HEK293T (cell line): Measurements from ENCODE around the gene LRRC4C.

Experiments used
- CTCF ChIA-PET: fragments of 350-600 bp; formaldehyde crosslinking; extraction: SDS; loops from one replicate; lab custom pipeline; 2021; ENCODE audit warnings: antibody characterized with exemption, inconsistent platforms; lab: Yijun Ruan, JAX
- POLR2A ChIA-PET: fragments of 350-600 bp; formaldehyde crosslinking; extraction: SDS; loops from one replicate; lab custom pipeline; 2020; ENCODE audit warnings: antibody characterized with exemption, inconsistent platforms; lab: Yijun Ruan, JAX
- DNase-seq: peaks from one replicate; pipeline ENCODE4 v3.0.0; 2012; ENCODE audit warnings: mixed read lengths; ENCODE audit errors: extremely low spot score
- ARNT ChIP-seq: fragments of 450-650 bp; IDR thresholded peaks from 2 replicates; pipeline ENCODE4 v1.6.1; 2017; ENCODE audit warnings: mild to moderate bottlenecking
- BHLHE40 ChIP-seq: fragments of 450-650 bp; IDR thresholded peaks from 2 replicates; pipeline ENCODE4 v1.6.1; 2016; ENCODE audit warnings: mild to moderate bottlenecking, moderate library complexity, borderline replicate concordance
- CTBP1 ChIP-seq: fragments of 450-650 bp; IDR thresholded peaks from 2 replicates; pipeline ENCODE4 v1.6.1; 2016; ENCODE audit warnings: borderline replicate concordance
- ELF4 ChIP-seq: fragments of 450-650 bp; IDR thresholded peaks from 2 replicates; pipeline ENCODE4 v1.6.1; 2017; ENCODE audit warnings: antibody characterized with exemption
- FOXA1 ChIP-seq: fragments of 450-650 bp; IDR thresholded peaks from 2 replicates; pipeline ENCODE4 v1.6.1; 2016; ENCODE audit warnings: mild to moderate bottlenecking
- FOXK2 ChIP-seq: fragments of 450-650 bp; IDR thresholded peaks from 2 replicates; pipeline ENCODE4 v1.6.1; 2016; ENCODE audit warnings: mild to moderate bottlenecking
- FOXM1 ChIP-seq: fragments of 450-650 bp; IDR thresholded peaks from 2 replicates; pipeline ENCODE4 v1.6.1; 2017; ENCODE audit warnings: mild to moderate bottlenecking, borderline replicate concordance
- HDGF ChIP-seq: fragments of 450-650 bp; IDR thresholded peaks from 2 replicates; pipeline ENCODE4 v1.6.1; 2017; ENCODE audit warnings: antibody characterized with exemption, borderline replicate concordance
- L3MBTL2 ChIP-seq: fragments of 450-650 bp; conservative IDR thresholded peaks from 2 replicates; pipeline ENCODE4 v1.6.1; 2016; ENCODE audit warnings: mild to moderate bottlenecking
- LEF1 ChIP-seq: fragments of 450-650 bp; IDR thresholded peaks from 2 replicates; pipeline ENCODE4 v1.6.1; 2017; ENCODE audit warnings: mild to moderate bottlenecking, borderline replicate concordance
- NFRKB ChIP-seq: fragments of 450-650 bp; IDR thresholded peaks from 2 replicates; pipeline ENCODE4 v1.6.1; 2016; ENCODE audit warnings: mild to moderate bottlenecking, moderate library complexity
- SP1 ChIP-seq: fragments of 450-650 bp; IDR thresholded peaks from 2 replicates; pipeline ENCODE4 v1.6.1; 2017
- SUZ12 ChIP-seq: fragments of 450-650 bp; IDR thresholded peaks from 2 replicates; pipeline ENCODE4 v1.6.1; 2016; ENCODE audit warnings: mild to moderate bottlenecking
- TARDBP ChIP-seq: fragments of 450-650 bp; IDR thresholded peaks from 2 replicates; pipeline ENCODE4 v1.6.1; 2016
- ZNF384 ChIP-seq: fragments of 450-650 bp; IDR thresholded peaks from 2 replicates; pipeline ENCODE4 v1.6.1; 2016
- TF ChIP-seq, protein P1 (sequence below): fragments of 450-650 bp; IDR thresholded peaks from 2 replicates; pipeline ENCODE4 v1.6.1; 2016

The LRRC4C gene

DNA sequence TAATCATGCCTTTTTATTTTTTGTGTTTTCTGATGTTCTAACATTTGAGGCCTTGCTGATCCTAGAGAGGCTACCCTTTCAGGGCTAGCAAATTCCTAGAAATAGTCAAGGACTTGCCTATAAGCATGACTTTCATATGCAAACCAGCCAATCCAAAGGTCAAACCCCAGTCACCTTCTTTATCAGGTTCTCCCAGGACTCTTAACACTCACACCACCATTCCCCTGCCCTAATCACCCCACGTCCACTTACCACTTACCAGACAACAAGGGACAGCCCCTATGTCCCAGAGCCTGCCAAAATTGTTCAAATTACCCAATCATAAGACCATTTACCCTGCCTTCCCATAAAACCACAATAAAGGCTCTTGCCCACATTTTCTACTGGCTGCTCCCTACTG, 1339.8 kb downstream of the LRRC4C start:
- no peak for DNase-seq
- TF ChIP-seq L3MBTL2 (no peak), HDGF (no peak), ARNT (no peak), FOXK2 (no peak)
- ChIA-PET CTCF (no interaction called here), POLR2A (no interaction called here)

DNA sequence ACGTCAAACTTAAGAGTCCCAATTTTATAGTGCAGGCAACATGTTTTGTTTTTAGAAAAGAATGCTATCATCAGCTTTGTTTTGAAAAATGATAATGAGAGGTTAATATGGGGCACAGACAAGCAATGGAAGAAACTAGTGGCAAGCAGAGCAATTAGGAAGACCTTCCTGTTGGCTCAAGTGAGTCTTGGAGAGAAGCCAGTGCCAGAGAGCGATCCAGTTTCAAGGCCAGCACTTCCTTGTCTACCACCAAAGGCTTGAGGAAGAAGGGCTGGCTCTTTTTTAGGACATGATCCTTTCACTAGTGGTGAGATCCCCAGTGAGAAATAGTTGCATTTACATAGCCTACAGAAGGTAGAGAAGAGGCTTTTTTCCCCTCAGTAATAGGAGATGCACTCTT, 1340.7 kb downstream of the LRRC4C start:
- CTCF ChIA-PET, result no interaction called here
- no peak for DNase-seq
- TF ChIP-seq CTBP1, result no peak
- TF ChIP-seq, protein P1, sequence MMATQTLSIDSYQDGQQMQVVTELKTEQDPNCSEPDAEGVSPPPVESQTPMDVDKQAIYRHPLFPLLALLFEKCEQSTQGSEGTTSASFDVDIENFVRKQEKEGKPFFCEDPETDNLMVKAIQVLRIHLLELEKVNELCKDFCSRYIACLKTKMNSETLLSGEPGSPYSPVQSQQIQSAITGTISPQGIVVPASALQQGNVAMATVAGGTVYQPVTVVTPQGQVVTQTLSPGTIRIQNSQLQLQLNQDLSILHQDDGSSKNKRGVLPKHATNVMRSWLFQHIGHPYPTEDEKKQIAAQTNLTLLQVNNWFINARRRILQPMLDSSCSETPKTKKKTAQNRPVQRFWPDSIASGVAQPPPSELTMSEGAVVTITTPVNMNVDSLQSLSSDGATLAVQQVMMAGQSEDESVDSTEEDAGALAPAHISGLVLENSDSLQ, result no peak
- no peak for TF ChIP-seq L3MBTL2
- no peak for TF ChIP-seq FOXM1
- TF ChIP-seq ELF4, result no peak
- no peak for TF ChIP-seq SUZ12
- TF ChIP-seq ZNF384, result no peak
- no peak for TF ChIP-seq FOXK2
- no peak for TF ChIP-seq HDGF
- no peak for TF ChIP-seq TARDBP
- TF ChIP-seq SP1, result no peak
- TF ChIP-seq FOXA1, result no peak
- TF ChIP-seq NFRKB, result no peak
- TF ChIP-seq ARNT, result no peak
- no peak for TF ChIP-seq LEF1
- no peak for TF ChIP-seq BHLHE40
- POLR2A ChIA-PET, result no interaction called here

DNA sequence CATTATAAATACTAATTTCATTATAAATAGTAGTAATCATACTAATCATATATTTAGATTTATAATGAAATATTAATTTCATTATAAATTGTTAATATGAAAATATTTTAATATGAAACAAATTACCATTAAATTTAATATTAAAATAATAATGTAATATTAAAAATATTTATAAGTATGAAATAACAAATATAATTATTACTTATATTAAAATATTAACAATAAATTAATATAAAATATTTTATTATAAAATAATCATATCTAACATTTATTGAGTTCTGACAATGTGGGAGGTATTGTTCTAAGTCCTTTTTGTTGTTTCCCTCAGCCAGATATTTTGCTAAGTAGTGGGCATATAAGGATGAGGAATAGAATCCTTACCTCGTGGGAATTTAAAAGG, 1341.4 kb downstream of the LRRC4C start:
- CTCF ChIA-PET, result no interaction called here
- no peak for TF ChIP-seq SUZ12
- TF ChIP-seq ZNF384, result no peak
- no peak for TF ChIP-seq FOXA1
- no peak for TF ChIP-seq FOXK2
- no peak for TF ChIP-seq HDGF
- no peak for TF ChIP-seq LEF1
- no peak for TF ChIP-seq ARNT
- DNase-seq, result no peak
- POLR2A ChIA-PET, result no interaction called here

DNA sequence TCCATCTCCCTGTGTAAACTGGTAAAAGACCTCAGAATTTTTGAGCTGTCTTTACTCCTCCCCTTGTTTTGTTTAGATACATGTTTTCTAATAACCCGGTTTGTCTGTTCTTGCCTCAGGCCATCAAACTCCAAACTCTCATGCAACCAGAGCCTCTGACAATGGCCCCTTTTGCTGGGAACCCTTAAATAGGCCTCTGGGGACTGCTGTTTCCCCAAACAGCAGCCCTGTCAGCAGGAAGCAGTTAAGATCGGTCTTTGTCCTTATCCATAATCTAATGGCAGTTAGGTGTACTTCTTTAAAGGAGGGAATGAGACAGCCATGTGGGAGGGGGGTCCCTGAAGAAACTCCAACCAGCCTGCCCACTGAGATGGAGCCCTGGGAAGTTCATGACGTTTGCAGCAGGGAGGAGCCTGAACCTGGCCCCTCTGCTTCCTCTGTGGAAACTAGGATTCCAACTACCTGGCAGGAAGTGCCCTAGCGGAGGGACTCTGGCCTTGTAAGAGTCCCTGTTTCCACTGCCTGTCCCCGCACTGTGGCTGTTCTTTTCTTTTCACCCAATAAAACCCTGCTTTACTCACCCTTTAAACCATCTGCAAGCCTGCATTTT, 1354.4 kb downstream of the LRRC4C start:
- CTCF ChIA-PET, result no interaction called here
- POLR2A ChIA-PET, result no interaction called here
- TF ChIP-seq SUZ12 (no peak), BHLHE40 (no peak), SP1 (no peak), NFRKB (no peak), CTBP1 (no peak), FOXM1 (no peak), FOXK2 (no peak), FOXA1 (no peak), ARNT (no peak), ELF4 (no peak), ZNF384 (no peak), HDGF (no peak), TARDBP (no peak), L3MBTL2 (no peak), LEF1 (no peak)
- TF ChIP-seq, protein P1, result no peak
- no peak for DNase-seq

DNA sequence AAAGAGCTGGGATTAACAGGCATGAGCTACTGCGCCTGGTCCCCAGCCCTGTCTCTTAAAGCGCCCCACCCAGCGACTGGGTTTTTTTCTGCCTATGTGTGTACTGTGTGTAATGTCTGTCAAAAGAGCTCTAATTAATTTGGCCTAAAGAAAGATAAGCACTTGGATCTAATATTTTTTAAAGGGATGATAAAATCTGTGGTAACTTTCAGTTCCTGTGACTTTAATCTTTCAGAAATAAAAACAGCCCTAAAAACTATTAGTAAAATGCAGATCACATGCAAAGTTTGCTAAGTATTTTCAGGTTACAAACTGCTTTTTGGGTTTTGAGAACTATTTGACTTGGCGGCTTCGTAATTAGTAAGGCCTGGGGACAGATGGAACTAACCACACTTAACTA, 1358.7 kb downstream of the LRRC4C start:
- POLR2A ChIA-PET, result no interaction called here
- CTCF ChIA-PET, result no interaction called here
- TF ChIP-seq CTBP1, result no peak
- TF ChIP-seq NFRKB, result no peak
- TF ChIP-seq BHLHE40, result no peak
- no peak for TF ChIP-seq SUZ12
- TF ChIP-seq SP1, result no peak
- no peak for TF ChIP-seq L3MBTL2
- TF ChIP-seq, protein P1, result no peak
- no peak for TF ChIP-seq FOXM1
- no peak for TF ChIP-seq ZNF384
- DNase-seq, result no peak

DNA sequence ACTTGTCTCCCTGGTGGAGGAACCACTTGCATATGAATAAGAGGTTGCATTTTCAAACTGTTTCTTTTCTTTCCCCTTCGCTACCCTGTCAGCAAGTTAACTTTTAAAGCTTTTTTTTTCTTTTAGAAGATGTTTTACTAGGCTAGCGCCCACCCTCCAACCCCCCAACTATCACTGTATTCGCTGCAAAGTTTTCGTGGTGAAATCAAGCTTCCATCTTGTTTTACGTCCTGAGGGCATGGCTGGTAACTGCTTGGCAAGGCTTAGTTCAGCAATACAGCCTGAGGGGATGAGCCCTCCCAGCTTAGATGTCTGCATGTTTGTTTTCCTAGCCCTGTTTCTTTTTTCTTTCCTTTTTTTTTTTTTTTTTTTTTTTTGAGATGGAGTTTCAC, 1359.3 kb downstream of the LRRC4C start:
- CTCF ChIA-PET, result interaction anchor here (0.6 kb wide), 1 partner anchor 194 kb away, joined by 3 read pairs; no protein-coding TSS in a partner anchor
- no peak for TF ChIP-seq FOXA1
- POLR2A ChIA-PET, result no interaction called here
- no peak for DNase-seq

DNA sequence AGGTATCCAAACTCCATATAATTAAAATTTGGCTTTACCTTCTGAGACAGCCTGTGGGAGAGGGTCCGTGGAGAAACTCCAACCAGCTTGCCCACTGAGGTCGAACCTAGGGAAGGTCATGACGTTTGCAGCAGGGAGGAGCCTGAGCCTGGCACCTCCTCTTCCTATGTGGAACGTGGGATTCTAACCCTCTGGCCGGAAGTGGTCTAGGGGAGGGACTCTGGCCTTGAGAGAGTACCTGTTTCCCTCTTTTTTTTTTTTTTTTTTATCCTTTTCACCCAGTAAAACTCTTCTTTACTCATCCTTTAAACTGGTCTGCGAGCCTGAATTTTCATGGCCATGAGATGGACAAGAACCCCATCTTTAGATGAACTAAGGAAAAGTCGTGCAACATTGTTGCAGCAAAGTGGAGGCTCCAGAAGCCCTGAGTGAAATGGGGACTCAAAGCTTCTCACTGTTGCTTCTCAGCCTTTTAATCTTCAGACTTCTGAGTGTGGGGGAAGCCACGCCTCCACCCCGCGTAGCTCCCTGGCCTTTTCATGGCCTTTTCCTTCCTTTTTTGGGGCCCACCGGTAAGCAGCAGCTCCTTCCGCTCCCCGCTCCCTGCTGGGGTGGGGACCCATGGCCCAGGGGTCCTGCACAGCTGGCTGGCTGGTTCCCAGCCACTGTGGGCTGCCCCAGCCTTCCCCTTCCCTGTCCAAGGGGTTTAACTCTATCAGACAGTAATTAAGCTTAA, 1359.9 kb downstream of the LRRC4C start:
- CTCF ChIA-PET, result interaction anchor here (0.6 kb wide), 1 partner anchor 195 kb away, joined by 3 read pairs; no protein-coding TSS in a partner anchor
- no peak for DNase-seq
- TF ChIP-seq FOXM1 (no peak), FOXK2 (no peak), ARNT (no peak), SUZ12 (no peak), FOXA1 (no peak), L3MBTL2 (no peak), LEF1 (no peak)
- TF ChIP-seq, protein P1, result no peak
- POLR2A ChIA-PET, result no interaction called here
